A673 (cell line): ENCODE results near the gene H1-8. TPM values are rescaled to one million over a fixed set of nuclear protein-coding genes. Genes with fewer than 3 reads are reported as not detected.

Experiments
- BruUV-seq: library from RNA; stranded (reverse); fragments of 400-500 nt; replicated peaks from 2 replicates; lab custom pipeline; 2021; lab: Mats Ljungman, UMichigan
- CTCF ChIA-PET: fragments of 300-600 bp; sonication (Branson Sonifier 250); formaldehyde crosslinking; loops from one replicate; lab custom pipeline; 2022; ENCODE audit warnings: antibody characterized with exemption; lab: Charles Lee
- POLR2A ChIA-PET: fragments of 300-600 bp; sonication (Branson Sonifier 250); formaldehyde crosslinking; loops from one replicate; lab custom pipeline; 2022; ENCODE audit warnings: antibody characterized with exemption; ENCODE audit not compliant: low non-redundant PET; lab: Charles Lee
- DNase-seq: peaks from one replicate; pipeline ENCODE4 v3.0.0-alpha.2; 2015; ENCODE audit warnings: low spot score
- H3K27ac ChIP-seq: fragments of 200-600 bp; sonication (generic); 2 replicates; pipeline ENCODE4 v1.5.1; 2016; ENCODE audit warnings: mixed run types, low read depth, mild to moderate bottlenecking, mixed read lengths, antibody characterized with exemption, low read length; ENCODE audit not compliant: poor library complexity, severe bottlenecking
- H3K27me3 ChIP-seq: fragments of 200-600 bp; sonication (generic); replicated peaks from 2 replicates; pipeline ENCODE4 v1.6.1; 2017; ENCODE audit warnings: mixed run types, low read depth, mild to moderate bottlenecking, mixed read lengths, antibody characterized with exemption, low read length; ENCODE audit not compliant: insufficient read depth, poor library complexity
- H3K36me3 ChIP-seq: fragments of 200-600 bp; sonication (generic); 2 replicates; pipeline ENCODE4 v1.6.1; 2016; ENCODE audit warnings: mixed run types, mild to moderate bottlenecking, mixed read lengths, antibody characterized with exemption, low read length; ENCODE audit not compliant: insufficient read depth, poor library complexity, severe bottlenecking
- H3K4me1 ChIP-seq: fragments of 200-600 bp; sonication (generic); 2 replicates; pipeline ENCODE4 v1.6.1; 2017; ENCODE audit warnings: mixed run types, mild to moderate bottlenecking, mixed read lengths, antibody characterized with exemption, low read length; ENCODE audit not compliant: insufficient read depth, poor library complexity, severe bottlenecking
- H3K4me3 ChIP-seq: fragments of 200-600 bp; sonication (generic); 2 replicates; pipeline ENCODE4 v1.5.1; 2016; ENCODE audit warnings: low read depth, mixed run types, mild to moderate bottlenecking, mixed read lengths, low read length; ENCODE audit not compliant: poor library complexity, severe bottlenecking
- H3K9me3 ChIP-seq: fragments of 200-600 bp; sonication (generic); 2 replicates; pipeline ENCODE4 v1.6.1; 2016; ENCODE audit warnings: mixed run types, low read depth, mild to moderate bottlenecking, mixed read lengths, antibody characterized with exemption, low read length; ENCODE audit not compliant: poor library complexity, severe bottlenecking
- EZH2 ChIP-seq: fragments of 200-600 bp; sonication (generic); IDR thresholded peaks from 2 replicates; pipeline ENCODE4 v1.6.1; 2017; ENCODE audit warnings: borderline replicate concordance, low read depth, mild to moderate bottlenecking, mixed read lengths, antibody characterized with exemption, low read length; ENCODE audit not compliant: poor library complexity, severe bottlenecking
- intact Hi-C: fragments of 100-400 bp; cut with micrococcal nuclease; formaldehyde crosslinking; loops from one replicate; pipeline ENCODE4 v1.10.0; 2022; ENCODE audit not compliant: unreplicated experiment
- total RNA-seq: library from RNA; stranded (reverse); gene quantifications from 2 replicates; pipeline ENCODE4 v1.2.3, GENCODE V29; 2021
- TF ChIP-seq, protein P1 (sequence below): fragments of 300-800, 200-600 bp; sonication (generic); conservative IDR thresholded peaks from 2 replicates; pipeline ENCODE4 v1.5.1; 2017; ENCODE audit warnings: low read depth, mild to moderate bottlenecking, antibody characterized with exemption, low read length, moderate library complexity, mixed read lengths

Gene H1-8
- total RNA-seq, 1 experiment from 2014 or later: not detected

DNA sequence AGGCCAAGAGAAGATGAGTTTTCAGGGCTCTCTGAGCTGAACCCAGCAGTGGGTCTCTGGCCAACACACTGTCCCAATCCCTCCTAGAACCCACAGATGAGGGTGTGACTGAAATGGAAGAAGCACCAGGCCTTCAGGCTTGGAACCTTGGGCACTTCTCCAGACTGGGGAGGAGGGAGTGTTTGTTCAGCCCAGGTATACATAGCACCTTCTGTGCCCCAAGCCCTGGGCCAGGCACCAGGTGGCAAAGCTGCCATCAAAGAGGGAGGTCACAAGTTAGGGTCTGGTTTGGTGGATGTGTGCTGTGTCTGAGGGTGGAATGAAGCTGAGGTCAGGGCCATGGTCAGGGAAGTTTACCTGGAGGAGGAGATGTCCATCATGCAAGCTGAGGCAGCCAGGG is 30.4 kb upstream of the H1-8 start:
- Histone ChIP-seq H3K9me3 (no peaks in the 10 kb centered on the region), H3K27me3 (no peaks in the 10 kb centered on the region), H3K27ac (no peak overlapping the region), H3K4me3 (no peak overlapping the region), H3K36me3 (peaks cover 3% of the 10 kb centered on the region), H3K4me1 (no peaks in the 10 kb centered on the region)
- BruUV-seq: no TSS peak
- ChIA-PET CTCF (no interaction called here), POLR2A (no interaction called here)
- intact Hi-C loops: no loop called here
- TF ChIP-seq EZH2: no peak
- TF ChIP-seq, protein P1, sequence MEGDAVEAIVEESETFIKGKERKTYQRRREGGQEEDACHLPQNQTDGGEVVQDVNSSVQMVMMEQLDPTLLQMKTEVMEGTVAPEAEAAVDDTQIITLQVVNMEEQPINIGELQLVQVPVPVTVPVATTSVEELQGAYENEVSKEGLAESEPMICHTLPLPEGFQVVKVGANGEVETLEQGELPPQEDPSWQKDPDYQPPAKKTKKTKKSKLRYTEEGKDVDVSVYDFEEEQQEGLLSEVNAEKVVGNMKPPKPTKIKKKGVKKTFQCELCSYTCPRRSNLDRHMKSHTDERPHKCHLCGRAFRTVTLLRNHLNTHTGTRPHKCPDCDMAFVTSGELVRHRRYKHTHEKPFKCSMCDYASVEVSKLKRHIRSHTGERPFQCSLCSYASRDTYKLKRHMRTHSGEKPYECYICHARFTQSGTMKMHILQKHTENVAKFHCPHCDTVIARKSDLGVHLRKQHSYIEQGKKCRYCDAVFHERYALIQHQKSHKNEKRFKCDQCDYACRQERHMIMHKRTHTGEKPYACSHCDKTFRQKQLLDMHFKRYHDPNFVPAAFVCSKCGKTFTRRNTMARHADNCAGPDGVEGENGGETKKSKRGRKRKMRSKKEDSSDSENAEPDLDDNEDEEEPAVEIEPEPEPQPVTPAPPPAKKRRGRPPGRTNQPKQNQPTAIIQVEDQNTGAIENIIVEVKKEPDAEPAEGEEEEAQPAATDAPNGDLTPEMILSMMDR: no peak
- no peak for DNase-seq

- BruUV-seq: no TSS peak
- POLR2A ChIA-PET: no interaction called here
Observed at GRCh38 chr3:129513705-129514104, 29.3 kb upstream of the H1-8 start.

GRCh38 chr3:129514110-129514509 is 28.9 kb upstream of the H1-8 start:
- Histone ChIP-seq H3K4me1 (no peaks in the 10 kb centered on the region), H3K4me3 (no peak overlapping the region), H3K9me3 (no peaks in the 10 kb centered on the region), H3K27me3 (no peaks in the 10 kb centered on the region), H3K36me3 (peaks cover 3% of the 10 kb centered on the region), H3K27ac (no peak overlapping the region)
- no peak for TF ChIP-seq EZH2
- TF ChIP-seq, protein P1: no peak
- CTCF ChIA-PET: no interaction called here
- intact Hi-C loops: no loop called here
- DNase-seq: no peak
- POLR2A ChIA-PET: no interaction called here
- no TSS peak for BruUV-seq

More at GRCh38 chr3:129513705-129514104, 29.3 kb upstream of the H1-8 start:
- Histone ChIP-seq H3K4me1 (no peaks in the 10 kb centered on the region), H3K36me3 (peaks cover 3% of the 10 kb centered on the region), H3K27ac (no peak overlapping the region), H3K4me3 (no peak overlapping the region), H3K9me3 (no peaks in the 10 kb centered on the region), H3K27me3 (no peaks in the 10 kb centered on the region)
- DNase-seq: no peak
- TF ChIP-seq, protein P1: no peak
- no peak for TF ChIP-seq EZH2
- intact Hi-C loops: no loop called here
- CTCF ChIA-PET: no interaction called here
